HG02588 (cell line): ENCODE measurements around the gene HTT-AS.

Experiments
- ATAC-seq: cut with Tn5 transposase; IDR thresholded peaks from one replicate; pipeline ENCODE4 v1.9.1; 2021; ENCODE audit warnings: mild to moderate bottlenecking, moderate library complexity; ENCODE audit not compliant: unreplicated experiment

Gene HTT-AS

DNA sequence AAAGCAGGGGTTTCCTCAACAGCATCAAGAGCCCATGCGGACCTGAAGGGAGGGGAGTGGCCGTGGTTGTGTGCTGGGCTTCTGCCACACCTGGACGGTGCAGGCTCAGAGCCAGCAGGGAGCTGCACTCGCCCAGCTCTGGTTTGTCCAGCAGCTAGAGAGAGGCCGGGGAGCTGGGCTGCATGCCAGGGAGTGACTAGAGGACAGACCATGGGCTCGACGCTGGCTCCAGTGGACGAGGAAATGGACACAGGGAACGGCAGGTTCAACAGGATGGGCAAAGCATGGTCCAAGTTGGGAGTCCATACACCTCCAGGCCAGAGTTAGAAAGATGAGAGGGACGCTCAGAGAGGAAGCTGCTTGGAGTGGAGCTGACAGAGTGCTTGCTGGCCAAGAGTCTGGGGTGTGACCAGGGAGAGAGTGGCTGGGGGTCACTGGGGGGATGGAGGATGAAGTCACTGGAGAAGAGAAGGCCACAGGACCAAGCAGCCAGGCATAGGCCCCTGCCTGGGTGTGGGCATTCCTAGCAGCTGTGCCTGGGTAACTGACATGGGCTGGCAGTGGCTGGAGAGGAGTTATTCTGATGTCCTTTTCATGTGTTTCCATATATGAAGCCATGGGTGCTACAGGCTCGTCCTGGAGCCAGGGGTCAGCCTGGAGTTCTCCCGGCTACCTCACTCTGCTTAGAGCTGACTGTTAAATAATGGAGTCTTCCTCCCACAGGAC, 42.8 kb downstream of the HTT-AS start:
- ATAC-seq = no peak

DNA sequence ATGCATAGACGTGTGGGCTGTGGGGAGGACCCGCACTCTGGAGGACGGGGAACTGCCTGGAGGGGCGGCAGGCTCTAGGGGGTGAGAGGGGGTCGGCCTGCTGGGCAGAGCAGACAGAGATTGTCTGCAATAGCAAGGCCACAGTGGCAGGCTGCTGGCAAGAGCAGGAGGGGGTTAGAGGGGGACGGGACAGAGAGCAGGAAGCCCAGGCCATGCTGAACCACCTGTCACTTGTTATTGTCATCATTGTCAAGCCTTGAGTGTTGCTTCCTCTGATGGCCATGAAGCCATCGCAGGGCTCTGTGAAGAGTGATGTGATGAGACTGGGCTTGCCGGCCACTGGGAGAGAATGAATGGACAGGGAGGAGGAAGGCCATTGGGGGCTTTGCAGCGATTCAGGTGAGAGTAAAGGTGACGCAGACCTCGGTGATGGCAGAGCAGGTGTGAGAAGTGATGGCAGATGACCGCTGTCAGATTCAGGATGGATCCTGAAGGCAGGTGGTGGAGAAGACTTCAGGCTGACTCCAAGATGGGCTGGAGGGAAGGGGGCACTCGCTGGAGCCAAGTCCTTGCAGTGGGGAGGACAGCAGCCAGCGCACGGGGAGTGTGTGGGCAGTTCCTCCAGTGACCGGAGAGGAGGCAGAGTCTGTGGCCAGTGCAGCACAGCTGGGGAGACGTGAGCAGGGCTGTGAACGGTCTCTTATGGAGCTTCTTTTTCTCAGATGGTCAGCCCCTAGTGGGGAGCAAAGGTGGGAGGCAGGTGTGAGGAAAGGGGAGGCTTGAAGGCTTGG, 43.6 kb downstream of the HTT-AS start:
- ATAC-seq = no peak

DNA sequence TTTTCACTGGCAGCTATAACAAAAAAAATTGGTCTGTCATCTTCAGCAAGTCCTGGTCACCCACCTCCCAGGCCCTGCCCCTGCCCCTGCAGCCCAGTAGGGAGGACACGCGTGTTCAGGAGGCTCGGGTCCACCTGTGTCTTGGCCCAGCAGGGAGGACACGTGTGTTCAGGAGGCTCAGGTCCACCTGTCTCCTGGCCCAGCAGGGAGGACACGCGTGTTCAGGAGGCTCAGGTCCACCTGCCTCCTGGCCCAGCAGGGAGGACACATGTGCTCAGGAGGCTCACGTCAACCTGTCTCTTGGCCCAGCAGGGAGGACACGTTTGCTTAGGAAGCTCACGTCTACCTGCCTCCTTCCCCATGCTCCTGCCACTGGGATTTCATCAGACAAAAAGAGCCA, 44.9 kb downstream of the HTT-AS start:
- ATAC-seq = no peak

DNA sequence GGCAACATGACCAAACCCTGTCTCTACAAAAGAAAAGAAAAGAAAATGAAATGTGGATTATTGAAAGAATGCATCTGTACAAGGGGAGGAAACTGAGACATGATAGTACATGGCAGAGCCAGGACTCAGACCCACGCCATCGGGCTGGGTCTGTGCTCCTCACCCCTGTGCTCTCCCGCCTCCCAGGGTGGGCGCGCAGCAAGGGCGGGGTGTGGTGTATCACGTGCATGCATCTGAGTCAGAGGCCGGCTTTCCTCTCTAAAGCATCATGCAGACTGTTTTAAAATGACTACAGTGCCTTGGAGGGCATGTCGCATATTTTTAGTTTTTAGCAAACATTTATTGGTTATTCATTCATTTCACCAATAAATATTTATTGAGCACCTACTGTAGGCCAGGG, 47.8 kb downstream of the HTT-AS start:
- ATAC-seq = no peak

DNA sequence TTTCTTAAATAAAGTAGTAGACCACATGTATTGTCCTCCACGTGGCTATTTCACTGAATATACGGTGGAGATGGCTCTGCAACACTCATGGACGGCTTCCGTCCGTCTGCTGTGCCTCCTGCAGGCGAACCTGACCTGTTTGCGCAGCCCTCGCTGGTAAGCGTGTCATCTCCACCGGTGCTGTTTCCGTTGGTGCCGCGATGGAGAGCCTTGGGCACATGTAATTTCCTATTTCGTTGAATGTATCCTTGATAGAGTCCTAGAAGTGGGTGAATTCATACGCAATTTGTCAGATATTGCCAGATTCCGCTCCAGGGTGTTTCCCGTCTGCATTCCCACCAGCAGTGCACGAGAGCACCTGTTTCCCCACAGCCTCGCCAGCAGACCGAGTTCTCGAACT, 48.5 kb downstream of the HTT-AS start:
- ATAC-seq = no peak

DNA sequence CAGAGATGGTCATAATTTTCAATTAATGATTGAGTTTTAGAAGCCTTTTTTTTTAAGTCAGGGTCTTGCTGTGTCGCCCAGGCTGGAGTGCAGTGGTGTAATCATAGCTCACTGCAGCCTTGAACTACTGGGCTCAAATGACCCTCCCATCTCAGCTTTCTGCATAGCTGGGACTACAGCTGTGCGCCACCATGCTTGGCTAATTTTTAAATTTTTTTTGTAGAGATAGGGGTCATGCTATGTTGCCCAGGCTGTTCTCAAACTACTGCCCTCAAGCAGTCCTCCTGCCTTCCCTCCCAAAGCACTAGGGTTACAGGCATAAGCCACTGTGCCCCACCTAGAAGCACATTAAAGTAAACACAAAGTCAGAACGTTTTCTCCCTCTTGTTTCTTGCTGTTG, 51.7 kb downstream of the HTT-AS start:
- ATAC-seq = no peak

DNA sequence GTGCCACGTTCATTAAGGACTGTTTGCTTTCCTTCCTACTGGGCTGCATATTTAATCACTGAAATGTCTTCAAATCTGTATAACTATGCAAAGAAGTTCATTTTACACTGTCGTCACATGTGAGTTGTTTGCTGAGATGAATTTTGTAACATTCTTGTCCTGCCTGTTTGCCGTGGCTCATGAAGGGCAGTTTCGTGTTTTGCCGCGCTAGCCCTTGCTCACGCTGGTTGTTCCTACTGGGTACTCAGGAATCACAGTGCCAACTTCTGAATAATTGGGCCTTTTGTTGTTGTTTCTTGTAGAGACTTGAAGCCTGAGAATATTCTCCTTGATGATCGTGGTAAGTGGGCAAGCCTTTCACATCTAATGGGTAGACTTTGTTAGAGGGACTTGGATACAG, 52.2 kb downstream of the HTT-AS start:
- ATAC-seq = no peak

DNA sequence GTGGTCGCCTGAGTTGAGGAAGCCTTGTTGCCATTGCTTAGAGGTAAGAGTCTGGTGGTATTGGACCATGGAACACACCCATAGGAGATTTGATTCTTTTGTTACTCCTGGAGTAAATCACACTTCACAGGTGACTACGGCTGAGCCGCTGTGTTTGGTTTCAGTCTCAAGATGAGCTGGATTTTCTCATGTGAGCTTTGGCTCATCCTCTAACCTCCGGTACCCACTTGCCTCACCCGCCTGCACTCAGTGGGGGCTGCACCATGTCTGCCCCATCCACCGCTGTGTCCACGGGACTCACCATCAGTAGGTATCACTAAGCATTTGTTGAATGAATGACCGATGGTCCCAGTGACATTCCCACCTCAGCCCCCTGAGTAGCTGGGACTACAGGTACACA, 52.7 kb downstream of the HTT-AS start:
- ATAC-seq = no peak

DNA sequence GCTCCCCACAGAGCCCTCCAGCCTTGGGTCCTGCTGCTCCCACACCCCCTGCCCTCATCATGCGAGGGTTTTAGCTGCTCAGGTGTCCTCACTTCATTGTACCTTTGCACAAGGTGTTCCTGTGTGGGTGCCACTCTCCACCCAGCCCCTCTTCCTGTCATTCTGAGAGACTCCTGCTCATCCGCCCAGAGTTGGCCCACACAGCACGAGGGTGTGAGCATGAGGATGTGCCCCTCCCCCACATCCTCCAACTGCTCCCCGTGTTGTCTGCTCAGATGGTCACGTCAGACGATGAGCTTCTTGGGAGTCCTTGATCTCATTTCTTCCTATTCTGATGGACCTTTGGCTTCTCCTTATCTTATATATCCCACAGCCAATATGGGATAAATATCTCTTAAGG, 53.2 kb downstream of the HTT-AS start:
- ATAC-seq = no peak

DNA sequence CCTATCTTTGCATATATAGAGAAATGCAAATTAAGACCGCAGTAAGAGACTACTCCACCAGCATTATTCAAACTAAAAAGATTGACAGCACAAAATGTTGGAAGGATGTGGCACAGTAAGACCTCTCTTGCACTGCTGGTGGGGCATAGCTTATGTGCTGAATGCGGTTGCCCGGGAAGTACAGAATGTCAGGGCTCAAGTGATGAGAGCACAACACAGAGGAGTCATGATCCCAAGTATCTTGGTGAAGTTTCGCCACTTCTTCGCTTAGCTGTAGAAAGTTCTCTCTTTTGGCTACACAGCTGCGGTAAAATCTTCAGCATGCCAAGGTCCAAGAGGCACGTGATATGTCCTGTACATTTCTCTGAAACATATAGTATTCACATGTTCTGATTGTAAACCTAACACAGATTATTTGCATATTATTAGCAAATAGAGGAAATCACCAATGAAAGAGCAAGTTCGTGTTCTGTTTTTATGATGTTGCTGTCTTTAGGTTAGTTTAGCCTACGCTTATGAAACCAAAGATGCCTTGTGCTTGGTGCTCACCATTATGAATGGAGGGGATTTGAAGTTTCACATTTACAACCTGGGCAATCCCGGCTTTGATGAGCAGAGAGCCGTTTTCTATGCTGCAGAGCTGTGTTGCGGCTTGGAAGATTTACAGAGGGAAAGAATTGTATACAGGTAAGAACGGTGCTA, 55.0 kb downstream of the HTT-AS start:
- no peak for ATAC-seq

DNA sequence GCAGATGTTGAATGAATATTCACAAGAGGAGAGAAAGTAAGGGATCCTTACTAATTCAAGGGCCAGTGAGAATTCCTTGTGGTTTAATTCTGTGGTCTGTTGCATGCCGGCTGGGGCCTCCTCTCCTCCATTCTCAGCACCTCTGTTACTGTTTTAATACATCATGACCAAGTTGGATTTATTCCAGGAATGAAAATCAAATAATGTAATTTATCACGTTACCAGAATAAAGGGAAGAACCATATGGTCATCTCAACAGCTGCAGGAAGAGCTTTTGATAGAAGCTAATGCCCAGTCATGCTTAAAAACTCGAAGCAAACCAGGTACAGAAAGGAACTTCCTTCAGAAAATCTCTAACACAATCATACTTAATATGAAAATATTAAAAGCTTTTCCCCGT, 56.8 kb downstream of the HTT-AS start:
- no peak for ATAC-seq

DNA sequence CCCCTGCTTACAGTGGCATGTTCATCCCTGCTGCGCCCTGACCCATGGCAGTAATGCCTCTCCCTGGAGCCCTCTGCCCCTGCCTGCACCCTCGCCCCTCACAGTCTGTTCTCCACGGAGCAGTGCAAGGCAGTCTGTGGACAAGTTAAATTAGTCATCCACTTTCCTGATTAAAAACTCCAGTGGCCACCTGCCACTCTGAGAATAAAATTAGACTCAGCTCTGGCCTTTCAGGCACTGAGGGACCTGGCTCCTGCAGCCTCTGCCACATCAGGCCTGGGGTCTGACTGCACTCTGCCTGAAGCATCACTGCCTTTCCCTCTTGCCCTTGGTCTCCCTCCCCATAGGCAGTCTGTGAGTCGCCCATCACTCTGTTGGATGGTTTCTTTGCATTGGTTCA, 57.4 kb downstream of the HTT-AS start:
- ATAC-seq = no peak

DNA sequence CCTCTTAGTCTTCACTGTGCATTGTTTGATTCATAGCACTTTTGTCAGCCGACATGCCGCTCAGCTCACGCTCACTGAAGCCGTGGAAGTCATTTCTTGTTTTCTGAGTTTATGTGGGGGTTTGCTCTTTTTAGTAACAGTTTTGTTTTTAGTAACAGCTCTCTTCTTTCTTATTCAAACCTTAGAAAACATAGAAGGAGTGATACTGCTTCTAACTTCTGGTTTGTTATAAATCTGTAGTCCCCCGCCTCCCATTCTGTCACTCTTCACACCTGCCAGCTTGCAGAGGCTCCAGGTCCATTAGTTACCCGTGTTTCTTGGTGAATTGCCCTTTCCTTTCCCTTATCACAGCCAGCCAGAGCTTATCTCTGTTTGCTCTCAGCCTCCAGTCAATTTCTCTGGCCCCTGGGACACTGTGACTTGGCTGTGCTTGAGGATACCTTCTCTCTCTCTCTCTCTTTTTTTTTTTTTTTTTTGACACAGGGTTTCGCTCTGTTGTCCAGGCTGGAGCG, 60.4 kb downstream of the HTT-AS start:
- ATAC-seq = peak; percentile 53
